GM12864 (cell line): ENCODE measurements around the gene PNPLA7.
"Not testable (repeated sequence)": the region's sequence is repeated elsewhere in the genome, so short reads cannot be mapped to it uniquely, and the experiment has no call there.

Experiments used
- DNase-seq: peaks from one replicate; pipeline ENCODE4 v3.0.0-alpha.2; 2011; ENCODE audit warnings: low read depth
- H3K4me3 ChIP-seq: 2 replicates; pipeline ENCODE4 v1.5.1; 2011; ENCODE audit warnings: mild to moderate bottlenecking, low read depth, low read length, control low read depth
- TF ChIP-seq, protein P1 (sequence below): IDR thresholded peaks from 2 replicates; pipeline ENCODE4 v1.5.1; 2011; ENCODE audit warnings: low read depth, mild to moderate bottlenecking, moderate library complexity, low read length, control low read depth, inconsistent platforms; ENCODE audit errors: missing control alignments

Gene PNPLA7

GRCh38 chr9:137550231-137550621, at the start of gene PNPLA7:
PNPLA7 (minus strand) TSS chr9:137550402; CDS start chr9:137550197, 205 bp downstream.
- peak within 1 kb of the TSS; percentile 78 for H3K4me3 ChIP-seq
- DNase-seq, result no peak
- TF ChIP-seq, protein P1, sequence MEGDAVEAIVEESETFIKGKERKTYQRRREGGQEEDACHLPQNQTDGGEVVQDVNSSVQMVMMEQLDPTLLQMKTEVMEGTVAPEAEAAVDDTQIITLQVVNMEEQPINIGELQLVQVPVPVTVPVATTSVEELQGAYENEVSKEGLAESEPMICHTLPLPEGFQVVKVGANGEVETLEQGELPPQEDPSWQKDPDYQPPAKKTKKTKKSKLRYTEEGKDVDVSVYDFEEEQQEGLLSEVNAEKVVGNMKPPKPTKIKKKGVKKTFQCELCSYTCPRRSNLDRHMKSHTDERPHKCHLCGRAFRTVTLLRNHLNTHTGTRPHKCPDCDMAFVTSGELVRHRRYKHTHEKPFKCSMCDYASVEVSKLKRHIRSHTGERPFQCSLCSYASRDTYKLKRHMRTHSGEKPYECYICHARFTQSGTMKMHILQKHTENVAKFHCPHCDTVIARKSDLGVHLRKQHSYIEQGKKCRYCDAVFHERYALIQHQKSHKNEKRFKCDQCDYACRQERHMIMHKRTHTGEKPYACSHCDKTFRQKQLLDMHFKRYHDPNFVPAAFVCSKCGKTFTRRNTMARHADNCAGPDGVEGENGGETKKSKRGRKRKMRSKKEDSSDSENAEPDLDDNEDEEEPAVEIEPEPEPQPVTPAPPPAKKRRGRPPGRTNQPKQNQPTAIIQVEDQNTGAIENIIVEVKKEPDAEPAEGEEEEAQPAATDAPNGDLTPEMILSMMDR, result no peak

GRCh38 chr9:137598943-137599342, 48.7 kb upstream of the PNPLA7 start:
- DNase-seq, result no peak
- TF ChIP-seq, protein P1, result no peak
- H3K4me3 ChIP-seq, result no peak overlapping the region

DNA sequence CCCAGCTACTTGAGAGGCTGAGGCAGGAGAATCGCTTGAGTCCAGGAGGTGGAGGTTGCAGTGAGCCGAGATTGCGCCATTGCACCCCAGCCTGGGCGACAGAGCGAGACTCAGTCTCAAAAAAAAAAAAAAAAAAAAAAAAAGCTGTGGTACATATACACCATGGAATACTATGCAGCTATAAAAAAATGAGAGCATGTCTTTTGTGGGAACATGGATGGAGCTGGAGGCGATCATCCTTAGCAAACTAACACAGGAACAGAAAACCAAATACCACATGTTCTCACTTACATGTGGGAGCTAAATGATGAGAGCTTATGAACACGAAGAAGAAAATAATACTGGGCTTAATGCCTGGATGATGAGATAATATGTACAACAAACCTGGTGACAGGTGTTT, 46.4 kb upstream of the PNPLA7 start:
- DNase-seq, H3K4me3 ChIP-seq: not testable (repeated sequence)

DNA sequence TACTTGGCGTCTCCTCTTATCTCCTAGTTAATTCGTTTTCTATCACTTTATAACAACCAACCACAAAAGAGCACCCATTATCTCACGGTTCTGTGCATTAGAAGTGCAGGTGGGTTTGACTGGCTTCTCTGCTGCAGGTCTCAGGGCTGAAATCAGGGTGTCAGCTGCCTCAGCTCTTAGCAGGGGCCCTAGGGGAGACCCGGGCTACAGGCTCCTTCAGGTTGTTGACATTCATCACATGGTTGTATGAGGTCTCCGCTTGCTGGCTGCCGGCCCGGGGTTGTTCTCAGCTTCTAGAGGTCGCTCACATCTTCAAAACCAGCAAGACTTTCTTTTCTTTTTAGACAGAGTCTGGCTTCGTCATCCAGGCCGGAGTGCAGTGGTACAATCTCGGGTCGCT, 43.0 kb upstream of the PNPLA7 start:
- TF ChIP-seq, protein P1, result no peak
- H3K4me3 ChIP-seq, result no peak overlapping the region
- no peak for DNase-seq

GRCh38 chr9:137592767-137593166, 42.6 kb upstream of the PNPLA7 start:
- DNase-seq, result no peak
- H3K4me3 ChIP-seq, result no peak overlapping the region
- TF ChIP-seq, protein P1, result no peak

DNA sequence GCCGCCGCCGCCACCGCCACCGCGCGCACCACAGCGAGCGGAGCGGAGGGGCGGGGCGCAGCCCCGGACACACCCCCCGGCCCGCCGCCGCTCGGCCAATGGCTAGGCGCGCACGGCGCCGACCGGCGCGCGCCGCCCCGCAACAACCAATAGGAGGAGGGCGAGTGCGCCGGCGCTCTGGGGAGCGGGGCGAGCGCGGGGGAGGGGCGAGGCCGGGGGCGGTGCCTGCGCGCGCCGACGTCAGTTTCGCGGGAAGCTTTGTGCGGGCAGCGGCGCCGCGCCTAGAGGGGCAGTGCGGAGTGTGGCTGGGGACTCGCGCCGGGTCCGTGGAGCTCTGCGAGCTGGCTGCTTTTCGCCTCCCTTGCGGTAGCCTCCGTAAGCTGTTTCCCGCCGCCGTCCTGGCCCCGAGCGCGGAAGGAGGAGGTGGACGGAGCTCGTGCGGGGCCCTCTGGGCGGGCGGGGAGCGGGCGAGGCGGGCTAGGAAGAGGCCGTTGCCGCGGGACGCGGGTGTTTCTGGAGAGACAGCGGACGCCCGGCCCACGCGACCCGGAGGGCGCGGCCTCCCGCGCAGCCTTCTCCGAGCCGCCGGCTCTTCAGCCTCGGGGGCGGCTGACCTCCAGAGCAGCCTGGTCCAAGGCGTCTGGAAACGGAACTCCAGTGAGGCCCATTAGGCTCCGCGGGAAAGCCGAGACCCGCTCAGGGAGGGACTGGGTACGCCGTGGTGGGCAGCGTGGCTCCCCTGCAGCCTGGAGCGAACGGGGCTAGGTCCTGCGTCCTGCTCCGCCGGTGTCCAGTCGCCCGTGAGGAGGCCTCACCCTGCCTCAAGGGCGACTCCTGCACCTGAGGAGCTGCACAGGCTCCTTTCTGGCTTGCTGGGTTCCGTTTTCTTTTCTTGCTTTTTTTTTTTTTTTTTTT, 40.5 kb upstream of the PNPLA7 start, which contains the start of gene ZMYND19:
Gene ZMYND19, minus strand, starts transcription at position 44 of the 915 bp plus-strand sequence. CDS start 249 bp downstream, outside the sequence.
- peak; percentile 38 for DNase-seq
- peak within 1 kb of the TSS; percentile 94 for H3K4me3 ChIP-seq
- TF ChIP-seq, protein P1, result no peak

DNA sequence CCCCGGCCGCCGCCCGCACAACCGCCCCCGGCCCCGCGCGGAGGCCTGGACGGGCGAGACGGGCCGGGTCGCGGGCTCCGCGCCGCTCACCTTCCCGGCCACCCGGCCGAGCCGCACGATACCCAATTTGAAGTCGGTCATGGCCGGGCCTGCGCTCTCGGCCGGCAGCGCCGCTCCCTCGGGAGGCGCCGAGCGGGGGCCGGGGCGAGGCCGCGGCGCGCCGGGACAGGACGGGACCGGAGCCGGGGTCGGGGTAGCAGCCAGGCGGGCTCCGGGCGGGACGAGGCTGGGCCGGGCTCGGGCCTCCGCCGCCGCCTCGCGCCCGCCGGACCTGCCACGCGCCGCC, 39.9 kb upstream of the PNPLA7 start:
- TF ChIP-seq, protein P1, result no peak
- no peak for DNase-seq
- H3K4me3 ChIP-seq, result peak overlapping the region; percentile 94
